Measurements from ENCODE around the gene APOL3.

The APOL3 gene

DNA sequence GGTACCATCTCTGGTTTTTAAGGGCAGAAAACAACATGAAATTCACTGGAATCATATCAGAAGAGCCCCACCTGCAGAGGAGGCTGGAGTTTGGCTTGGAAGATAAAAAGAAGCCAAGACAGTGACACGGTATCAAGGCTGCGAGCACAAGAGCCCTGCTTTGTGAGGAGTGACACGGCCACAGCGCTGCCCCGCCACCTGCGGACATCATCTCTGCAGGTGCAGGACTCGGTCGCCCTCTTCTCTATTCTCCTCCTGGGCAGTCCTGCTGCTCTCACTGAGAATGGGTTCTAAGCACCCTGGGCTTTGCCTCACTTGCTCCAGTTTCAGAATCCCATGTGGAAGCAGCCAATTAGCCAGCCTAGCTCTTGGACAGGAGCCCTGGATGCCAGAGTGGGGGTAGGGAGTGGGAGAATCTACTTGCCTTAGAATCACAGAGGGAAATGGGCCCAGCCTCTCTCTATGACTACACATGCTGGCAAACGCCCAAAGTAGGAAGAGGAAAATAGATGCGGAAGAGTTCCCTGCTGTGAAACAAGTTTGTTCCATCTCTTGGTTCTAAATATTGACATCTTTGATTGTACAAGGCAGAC is 24.0 kb upstream of the APOL3 start:
- H3K4me3 ChIP-seq (ENCODE audit: severe bottlenecking): no peak overlapping the region
- no peaks in the 10 kb centered on the region for H3K27me3 ChIP-seq (ENCODE audit: insufficient read depth, poor library complexity, severe bottlenecking)
- H3K36me3 ChIP-seq (ENCODE audit: low read depth): no peaks in the 10 kb centered on the region
- no peak overlapping the region for H3K27ac ChIP-seq (ENCODE audit: poor library complexity, severe bottlenecking)
- no peak for ATAC-seq (ENCODE audit: low read depth)
- no peaks in the 10 kb centered on the region for H3K9me3 ChIP-seq (ENCODE audit: severe bottlenecking)
- TF ChIP-seq, protein P1, sequence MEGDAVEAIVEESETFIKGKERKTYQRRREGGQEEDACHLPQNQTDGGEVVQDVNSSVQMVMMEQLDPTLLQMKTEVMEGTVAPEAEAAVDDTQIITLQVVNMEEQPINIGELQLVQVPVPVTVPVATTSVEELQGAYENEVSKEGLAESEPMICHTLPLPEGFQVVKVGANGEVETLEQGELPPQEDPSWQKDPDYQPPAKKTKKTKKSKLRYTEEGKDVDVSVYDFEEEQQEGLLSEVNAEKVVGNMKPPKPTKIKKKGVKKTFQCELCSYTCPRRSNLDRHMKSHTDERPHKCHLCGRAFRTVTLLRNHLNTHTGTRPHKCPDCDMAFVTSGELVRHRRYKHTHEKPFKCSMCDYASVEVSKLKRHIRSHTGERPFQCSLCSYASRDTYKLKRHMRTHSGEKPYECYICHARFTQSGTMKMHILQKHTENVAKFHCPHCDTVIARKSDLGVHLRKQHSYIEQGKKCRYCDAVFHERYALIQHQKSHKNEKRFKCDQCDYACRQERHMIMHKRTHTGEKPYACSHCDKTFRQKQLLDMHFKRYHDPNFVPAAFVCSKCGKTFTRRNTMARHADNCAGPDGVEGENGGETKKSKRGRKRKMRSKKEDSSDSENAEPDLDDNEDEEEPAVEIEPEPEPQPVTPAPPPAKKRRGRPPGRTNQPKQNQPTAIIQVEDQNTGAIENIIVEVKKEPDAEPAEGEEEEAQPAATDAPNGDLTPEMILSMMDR (IDR thresholded peaks at IDR 0.05; ENCODE audit: poor library complexity, severe bottlenecking): no peak
- H3K4me1 ChIP-seq (ENCODE audit: insufficient read depth, poor library complexity, severe bottlenecking): no peaks in the 10 kb centered on the region
- DNase-seq (ENCODE audit: low spot score): no peak

DNA sequence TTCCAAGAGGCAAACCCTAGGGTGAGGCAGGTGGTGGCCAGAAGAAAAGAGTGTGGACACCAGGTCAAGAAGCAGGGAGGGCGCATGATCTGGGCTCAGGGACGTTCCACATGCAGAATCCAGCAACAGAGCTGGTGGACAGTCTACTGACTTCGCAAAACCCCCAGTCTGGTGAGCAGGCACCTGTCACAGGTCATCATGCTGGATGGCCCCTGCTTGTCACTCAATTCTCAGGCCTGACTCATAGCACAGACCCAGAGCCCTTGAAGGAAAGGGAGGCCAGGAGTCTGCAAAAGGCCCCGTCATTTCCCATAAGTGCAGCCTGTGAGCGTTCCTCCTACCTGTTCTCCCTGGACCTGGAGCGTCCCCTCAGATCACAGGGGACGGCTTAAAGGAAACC is 22.9 kb upstream of the APOL3 start:
- Histone ChIP-seq H3K4me3 (ENCODE audit: severe bottlenecking) (no peak overlapping the region), H3K9me3 (ENCODE audit: severe bottlenecking) (no peaks in the 10 kb centered on the region), H3K36me3 (ENCODE audit: low read depth) (no peaks in the 10 kb centered on the region), H3K4me1 (ENCODE audit: insufficient read depth, poor library complexity, severe bottlenecking) (no peaks in the 10 kb centered on the region), H3K27me3 (ENCODE audit: insufficient read depth, poor library complexity, severe bottlenecking) (no peaks in the 10 kb centered on the region), H3K27ac (ENCODE audit: poor library complexity, severe bottlenecking) (no peak overlapping the region)
- TF ChIP-seq, protein P1 (IDR thresholded peaks at IDR 0.05; ENCODE audit: poor library complexity, severe bottlenecking): no peak
- ATAC-seq (ENCODE audit: low read depth) (no peak), DNase-seq (ENCODE audit: low spot score) (no peak)

DNA sequence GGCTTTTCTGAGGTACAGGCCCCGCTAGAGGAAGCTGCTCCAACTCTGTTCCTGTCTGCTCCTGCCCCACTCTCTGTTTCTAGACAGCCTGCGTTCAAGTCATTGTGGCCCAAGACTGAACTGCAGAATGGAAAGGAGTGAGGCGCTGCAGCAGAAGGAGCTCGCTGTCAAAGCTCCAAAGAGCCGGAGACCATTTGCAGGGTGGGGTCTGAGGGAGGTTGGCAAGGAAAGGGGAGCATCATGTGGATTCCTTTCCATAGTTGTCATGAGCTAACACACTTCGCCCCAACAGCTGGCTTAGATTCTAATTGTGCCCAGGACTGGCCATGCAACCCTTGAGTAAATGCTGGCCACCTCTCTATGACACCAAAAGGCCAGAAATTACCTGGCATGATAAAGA is 22.3 kb upstream of the APOL3 start:
- no peak overlapping the region for H3K27ac ChIP-seq (ENCODE audit: poor library complexity, severe bottlenecking)
- ATAC-seq (ENCODE audit: low read depth) (no peak), DNase-seq (ENCODE audit: low spot score) (no peak)
- no peaks in the 10 kb centered on the region for H3K27me3 ChIP-seq (ENCODE audit: insufficient read depth, poor library complexity, severe bottlenecking)
- no peaks in the 10 kb centered on the region for H3K4me1 ChIP-seq (ENCODE audit: insufficient read depth, poor library complexity, severe bottlenecking)
- TF ChIP-seq, protein P1 (IDR thresholded peaks at IDR 0.05; ENCODE audit: poor library complexity, severe bottlenecking): no peak
- H3K4me3 ChIP-seq (ENCODE audit: severe bottlenecking): no peak overlapping the region
- H3K36me3 ChIP-seq (ENCODE audit: low read depth): no peaks in the 10 kb centered on the region
- H3K9me3 ChIP-seq (ENCODE audit: severe bottlenecking): no peaks in the 10 kb centered on the region

DNA sequence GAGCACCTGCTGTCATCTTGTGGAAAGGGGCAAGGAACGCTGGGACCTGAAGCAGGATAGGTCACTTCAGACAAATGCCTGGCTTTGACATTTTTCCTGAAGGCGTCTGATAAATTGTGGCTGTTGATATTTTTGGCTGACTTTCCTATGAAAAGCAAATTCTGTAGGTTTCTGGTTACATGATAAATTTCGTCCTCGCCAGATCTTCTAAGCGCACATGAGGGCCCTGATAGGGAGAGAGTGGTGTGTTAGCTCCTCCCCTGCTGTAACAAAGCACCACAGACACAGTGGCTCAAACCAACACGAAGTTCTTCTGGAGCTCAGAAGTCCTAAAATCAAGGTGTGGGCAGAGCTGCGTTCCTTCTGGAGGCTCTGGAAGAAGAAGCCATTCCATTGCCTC is 21.5 kb upstream of the APOL3 start:
- DNase-seq (ENCODE audit: low spot score): no peak
- Histone ChIP-seq H3K27me3 (ENCODE audit: insufficient read depth, poor library complexity, severe bottlenecking) (no peaks in the 10 kb centered on the region), H3K9me3 (ENCODE audit: severe bottlenecking) (no peaks in the 10 kb centered on the region), H3K4me1 (ENCODE audit: insufficient read depth, poor library complexity, severe bottlenecking) (no peaks in the 10 kb centered on the region), H3K36me3 (ENCODE audit: low read depth) (no peaks in the 10 kb centered on the region), H3K4me3 (ENCODE audit: severe bottlenecking) (no peak overlapping the region), H3K27ac (ENCODE audit: poor library complexity, severe bottlenecking) (no peak overlapping the region)
- no peak for ATAC-seq (ENCODE audit: low read depth)
- TF ChIP-seq, protein P1 (IDR thresholded peaks at IDR 0.05; ENCODE audit: poor library complexity, severe bottlenecking): no peak

DNA sequence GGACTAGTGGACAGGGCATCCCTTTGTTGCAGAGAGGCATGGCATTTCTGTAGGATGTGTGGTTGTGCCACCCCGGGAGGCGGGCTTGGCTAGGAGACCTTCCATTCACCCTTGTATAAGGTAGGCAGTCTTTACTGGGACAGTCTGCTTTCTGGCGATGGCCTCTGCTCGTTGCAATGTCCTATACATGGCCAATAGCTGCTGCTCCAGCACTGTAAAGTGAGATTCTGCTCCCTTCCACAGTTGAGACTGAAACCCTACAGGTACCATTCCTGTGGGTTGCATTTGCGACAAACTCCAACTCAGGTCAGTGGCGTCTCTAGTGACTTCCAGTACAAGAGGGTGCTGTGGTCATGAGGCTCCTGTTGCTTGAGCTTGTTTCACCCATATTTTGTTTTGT is 20.4 kb upstream of the APOL3 start:
- no peak for DNase-seq (ENCODE audit: low spot score)
- H3K4me3 ChIP-seq (ENCODE audit: severe bottlenecking): no peak overlapping the region
- no peaks in the 10 kb centered on the region for H3K4me1 ChIP-seq (ENCODE audit: insufficient read depth, poor library complexity, severe bottlenecking)
- TF ChIP-seq, protein P1 (IDR thresholded peaks at IDR 0.05; ENCODE audit: poor library complexity, severe bottlenecking): no peak
- no peaks in the 10 kb centered on the region for H3K27me3 ChIP-seq (ENCODE audit: insufficient read depth, poor library complexity, severe bottlenecking)
- no peaks in the 10 kb centered on the region for H3K9me3 ChIP-seq (ENCODE audit: severe bottlenecking)
- H3K36me3 ChIP-seq (ENCODE audit: low read depth): no peaks in the 10 kb centered on the region
- ATAC-seq (ENCODE audit: low read depth): no peak
- H3K27ac ChIP-seq (ENCODE audit: poor library complexity, severe bottlenecking): no peak overlapping the region

Data from RWPE2 (cell line).